HepG2 (cell line): ENCODE results near the gene MRPL34. TPM values are rescaled to one million over a fixed set of nuclear protein-coding genes. Genes with fewer than 3 reads are reported as not detected.

ENCODE experiments used
- ARID4A ChIP-seq: sonication (generic); formaldehyde crosslinking; IDR thresholded peaks from 2 replicates; pipeline ENCODE4 v1.5.0; 2020; ENCODE audit warnings: mild to moderate bottlenecking, missing genetic modification reagents, borderline replicate concordance
- EP300 ChIP-seq, 3 experiments: sonication (generic) in 1 of 3; formaldehyde crosslinking in 1 of 3; IDR thresholded peaks; 2 replicates each; pipeline versions ENCODE4 v1.5.1 to v1.6.1; 2011 to 2020; ENCODE audit warnings: low read depth in 2 of 3, low read length in 2 of 3, borderline replicate concordance in 1 of 3, improper control_type of control experiment in 1 of 3, mild to moderate bottlenecking in 1 of 3, missing genetic modification reagents in 1 of 3, moderate library complexity in 1 of 3
- GMEB1 ChIP-seq: sonication (generic); formaldehyde crosslinking; IDR thresholded peaks from 2 replicates; pipeline ENCODE4 v1.5.1; 2020; ENCODE audit warnings: missing genetic modification reagents, mild to moderate bottlenecking, borderline replicate concordance
- KAT7 ChIP-seq: IDR thresholded peaks from 2 replicates; pipeline ENCODE4 v1.6.1; 2018; ENCODE audit warnings: borderline replicate concordance, missing compliant biosample characterization
- ONECUT2 ChIP-seq: sonication (generic); formaldehyde crosslinking; IDR thresholded peaks from 2 replicates; pipeline ENCODE4 v1.4.0; 2020; ENCODE audit warnings: missing genetic modification reagents
- SOX6 ChIP-seq, 2 experiments: fragments of 450-650 bp in 1 of 2; sonication (generic) in 1 of 2; formaldehyde crosslinking in 1 of 2; IDR thresholded peaks; 2 replicates each; pipeline versions ENCODE4 v1.4.0 to v1.6.1; 2017 to 2020; ENCODE audit warnings: antibody characterized with exemption in 1 of 2, mild to moderate bottlenecking in 1 of 2, missing genetic modification reagents in 1 of 2
- YEATS2 ChIP-seq: sonication (generic); formaldehyde crosslinking; IDR thresholded peaks from 2 replicates; pipeline ENCODE4 v1.4.0; 2020; ENCODE audit warnings: missing genetic modification reagents, borderline replicate concordance
- ZBTB4 ChIP-seq: sonication (generic); formaldehyde crosslinking; IDR thresholded peaks from 2 replicates; pipeline ENCODE4 v1.4.0; 2020; ENCODE audit warnings: missing genetic modification reagents, mild to moderate bottlenecking, borderline replicate concordance
- ZBTB7A ChIP-seq: sonication (generic); formaldehyde crosslinking; IDR thresholded peaks from 2 replicates; pipeline ENCODE4 v1.8.0; 2022; ENCODE audit warnings: mild to moderate bottlenecking, missing genetic modification reagents
- ZNF317 ChIP-seq: sonication (generic); formaldehyde crosslinking; IDR thresholded peaks from 2 replicates; pipeline ENCODE4 v1.5.0; 2020; ENCODE audit warnings: mild to moderate bottlenecking, missing genetic modification reagents
- ZNF564 ChIP-seq: sonication (generic); formaldehyde crosslinking; IDR thresholded peaks from 2 replicates; pipeline ENCODE4 v1.8.1; 2023; ENCODE audit warnings: mild to moderate bottlenecking, missing genetic modification reagents
- ZNF614 ChIP-seq: IDR thresholded peaks from 2 replicates; pipeline ENCODE4 v1.6.1; 2018; ENCODE audit warnings: missing biosample characterization, missing genetic modification reagents, inconsistent platforms, borderline replicate concordance
- ZNF619 ChIP-seq: sonication (generic); formaldehyde crosslinking; IDR thresholded peaks from 2 replicates; pipeline ENCODE4 v1.4.0; 2020; ENCODE audit warnings: mild to moderate bottlenecking, missing genetic modification reagents
- ZNF883 ChIP-seq: sonication (generic); formaldehyde crosslinking; IDR thresholded peaks from 2 replicates; pipeline ENCODE4 v1.5.1; 2020; ENCODE audit warnings: mild to moderate bottlenecking, missing genetic modification reagents; ENCODE audit errors: not compliant biosample characterization
- ZNF891 ChIP-seq: sonication (generic); formaldehyde crosslinking; IDR thresholded peaks from 2 replicates; pipeline ENCODE4 v1.5.0; 2020; ENCODE audit warnings: mild to moderate bottlenecking, missing genetic modification reagents
- polyA plus RNA-seq, 8 experiments: library from polyadenylated mRNA; depleted of rRNA in 3 of 8; stranded (reverse) in 7 of 8; unstranded in 1 of 8; fragments of >200 nt; fragmentation: Illumina TruSeq in 4 of 8; extraction: Trizol in 4 of 8; gene quantifications; 2 replicates each; pipeline versions ENCODE4 v1.2.1 to v1.2.3, GENCODE V29; 2011 to 2016; ENCODE audit warnings: low read depth in 4 of 8, missing spikeins in 1 of 8, mixed read lengths in 1 of 8; ENCODE audit not compliant: insufficient read depth in 1 of 8
- total RNA-seq, 5 experiments: library from RNA; depleted of rRNA; stranded (reverse); fragments of >200 nt; fragmentation: Illumina TruSeq; extraction: Trizol; gene quantifications; 2 replicates each; pipeline ENCODE4 v1.2.3, GENCODE V29; 2016; ENCODE audit warnings: low read depth in 1 of 5
- TF ChIP-seq, protein P1 (sequence below): sonication (generic); formaldehyde crosslinking; conservative IDR thresholded peaks from 2 replicates; pipeline ENCODE4 v1.8.0; 2022; ENCODE audit warnings: mild to moderate bottlenecking, moderate library complexity, missing genetic modification reagents

MRPL34 gene
- total and polyA plus RNA-seq, 2 of the 13 experiments (the other 11 are each of a cell fraction or from before 2014, with no cell fraction given), result 74.0 to 77.3 TPM

DNA sequence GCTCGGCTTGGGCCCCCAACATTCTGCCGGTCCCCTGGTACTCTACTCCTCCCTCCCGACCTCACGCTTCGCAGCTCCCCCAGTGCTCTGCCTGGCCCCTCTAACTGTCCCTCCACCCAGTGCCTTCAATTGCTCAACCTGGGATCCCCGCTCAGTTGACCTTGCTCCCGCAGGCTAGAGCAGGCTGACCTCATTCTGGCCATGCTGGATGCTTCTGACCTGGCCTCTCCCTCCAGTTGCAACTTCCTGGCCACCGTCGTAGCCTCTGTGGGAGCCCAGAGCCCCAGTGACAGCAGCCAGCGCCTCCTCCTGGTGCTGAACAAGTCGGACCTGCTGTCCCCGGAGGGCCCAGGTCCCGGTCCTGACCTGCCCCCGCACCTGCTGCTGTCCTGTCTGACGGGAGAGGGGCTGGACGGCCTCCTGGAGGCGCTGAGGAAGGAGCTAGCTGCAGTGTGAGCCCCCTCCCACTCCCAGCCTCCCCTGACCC lies 35.2 kb downstream of the MRPL34 start (continued):
- TF ChIP-seq SOX6 (IDR thresholded peaks at IDR 0.05), result no peak
- peak; percentile 37; the same call in 1 of the 2 replicates for TF ChIP-seq SOX6 (CRISPR knock-in tag; IDR thresholded peaks at IDR 0.05)
- peak; percentile 49; the same call in 1 of the 2 replicates for TF ChIP-seq ZNF614 (CRISPR knock-in tag)
- TF ChIP-seq ZNF891 (CRISPR knock-in tag), result peak; percentile 44; the same call in 1 of the 2 replicates
- TF ChIP-seq ZBTB4 (CRISPR knock-in tag), result 0 out of 2 replicates have a peak, but pooled peaks have one; percentile 18
- no peak for TF ChIP-seq ZNF883 (CRISPR knock-in tag)
- TF ChIP-seq ARID4A (CRISPR knock-in tag), result peak; percentile 79; the same call in 1 of the 2 replicates
- TF ChIP-seq ZNF564, result peak; percentile 24; the same call in 1 of the 2 replicates
- TF ChIP-seq ONECUT2, result no peak
- TF ChIP-seq ZBTB7A (CRISPR knock-in tag), result peak; percentile 73; the same call in 1 of the 2 replicates
- peak; percentile 64 for TF ChIP-seq GMEB1 (CRISPR knock-in tag)
- peak; percentile 24; the same call in 1 of the 2 replicates for TF ChIP-seq ZNF317 (CRISPR knock-in tag)
- TF ChIP-seq KAT7 (CRISPR knock-in tag), result 0 out of 2 replicates have a peak, but pooled peaks have one; percentile 50
- peak; percentile 68; the same call in 1 of the 2 replicates for TF ChIP-seq ZNF619 (CRISPR knock-in tag)
- no peak for TF ChIP-seq EP300 (IDR thresholded peaks at IDR 0.05; ENCODE audit: low read depth in 2 of 2, low read length in 2 of 2)
- 0 out of 2 replicates have a peak, but pooled peaks have one; percentile 15 for TF ChIP-seq EP300 (CRISPR knock-in tag; IDR thresholded peaks at IDR 0.05; ENCODE audit: borderline replicate concordance)
- TF ChIP-seq YEATS2, result 0 out of 2 replicates have a peak, but pooled peaks have one; percentile 26
- TF ChIP-seq, protein P1, sequence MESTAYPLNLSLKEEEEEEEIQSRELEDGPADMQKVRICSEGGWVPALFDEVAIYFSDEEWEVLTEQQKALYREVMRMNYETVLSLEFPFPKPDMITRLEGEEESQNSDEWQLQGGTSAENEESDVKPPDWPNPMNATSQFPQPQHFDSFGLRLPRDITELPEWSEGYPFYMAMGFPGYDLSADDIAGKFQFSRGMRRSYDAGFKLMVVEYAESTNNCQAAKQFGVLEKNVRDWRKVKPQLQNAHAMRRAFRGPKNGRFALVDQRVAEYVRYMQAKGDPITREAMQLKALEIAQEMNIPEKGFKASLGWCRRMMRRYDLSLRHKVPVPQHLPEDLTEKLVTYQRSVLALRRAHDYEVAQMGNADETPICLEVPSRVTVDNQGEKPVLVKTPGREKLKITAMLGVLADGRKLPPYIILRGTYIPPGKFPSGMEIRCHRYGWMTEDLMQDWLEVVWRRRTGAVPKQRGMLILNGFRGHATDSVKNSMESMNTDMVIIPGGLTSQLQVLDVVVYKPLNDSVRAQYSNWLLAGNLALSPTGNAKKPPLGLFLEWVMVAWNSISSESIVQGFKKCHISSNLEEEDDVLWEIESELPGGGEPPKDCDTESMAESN, result peak; percentile 72; the same call in 1 of the 2 replicates
